GM18858 (cell line): Measurements from ENCODE around the gene PNPO.
"Not testable (repeated sequence)": the region's sequence is repeated elsewhere in the genome, so short reads cannot be mapped to it uniquely, and the experiment has no call there.

Experiments used
- ATAC-seq: cut with Tn5 transposase; IDR thresholded peaks from one replicate; pipeline ENCODE4 v1.9.1; 2021; ENCODE audit not compliant: unreplicated experiment

The PNPO gene

DNA sequence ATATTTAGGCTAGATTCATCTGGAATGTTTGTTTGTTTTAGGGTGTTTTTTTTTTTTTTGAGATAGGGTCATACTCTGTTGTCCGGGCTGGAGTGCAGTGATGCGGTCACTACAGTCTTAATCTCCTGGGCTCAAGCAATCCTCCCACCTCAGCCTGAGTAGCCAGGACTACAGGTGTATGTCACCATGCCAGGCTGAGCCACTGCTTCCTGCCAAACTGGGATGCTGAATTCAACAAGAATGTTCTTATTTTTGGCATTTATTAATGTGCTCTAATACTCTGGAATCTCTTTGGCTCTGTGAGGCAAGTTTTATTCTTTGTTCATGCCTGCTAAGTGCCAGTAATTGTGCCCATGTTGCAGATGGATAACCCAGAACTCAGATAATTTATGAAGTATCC is 23.8 kb upstream of the PNPO start:
- no peak for ATAC-seq

DNA sequence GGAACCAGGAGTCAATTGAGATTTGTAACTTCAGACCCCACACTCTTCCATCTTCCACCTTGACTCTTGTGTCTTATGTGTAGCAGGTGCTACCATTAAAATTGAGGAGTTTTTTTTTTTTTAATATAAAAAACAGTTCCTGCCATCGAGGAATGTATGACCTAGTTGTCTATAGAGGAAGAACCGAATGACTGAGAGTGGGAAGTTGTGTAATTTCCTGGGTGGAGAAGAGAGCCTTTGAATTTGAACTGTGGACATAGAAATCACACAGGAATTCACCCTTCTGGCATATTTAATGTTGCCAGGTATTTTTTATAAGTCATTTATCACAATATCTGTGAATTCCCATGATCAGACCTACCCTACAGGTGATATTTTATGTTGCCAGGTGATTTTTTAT is 23.4 kb upstream of the PNPO start:
- ATAC-seq, result no peak

DNA sequence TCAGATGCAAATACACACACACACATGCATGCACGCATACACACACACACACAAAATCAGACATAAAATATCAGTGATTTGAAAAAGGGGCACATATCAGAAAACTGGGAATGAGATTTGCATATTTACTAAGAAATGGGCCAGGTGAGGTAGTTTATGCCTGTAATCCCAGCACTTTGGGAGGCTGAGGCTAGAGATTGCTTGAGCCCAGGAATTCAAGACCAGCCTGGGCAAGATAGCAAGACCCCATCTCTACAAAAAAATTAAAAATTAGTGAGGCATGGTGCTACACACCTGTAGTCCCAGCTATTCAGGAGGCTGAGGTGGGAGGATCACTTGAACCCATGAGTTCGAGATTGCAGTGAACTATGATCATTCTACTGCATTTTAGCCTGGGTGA is 22.4 kb upstream of the PNPO start:
- no peak for ATAC-seq

DNA sequence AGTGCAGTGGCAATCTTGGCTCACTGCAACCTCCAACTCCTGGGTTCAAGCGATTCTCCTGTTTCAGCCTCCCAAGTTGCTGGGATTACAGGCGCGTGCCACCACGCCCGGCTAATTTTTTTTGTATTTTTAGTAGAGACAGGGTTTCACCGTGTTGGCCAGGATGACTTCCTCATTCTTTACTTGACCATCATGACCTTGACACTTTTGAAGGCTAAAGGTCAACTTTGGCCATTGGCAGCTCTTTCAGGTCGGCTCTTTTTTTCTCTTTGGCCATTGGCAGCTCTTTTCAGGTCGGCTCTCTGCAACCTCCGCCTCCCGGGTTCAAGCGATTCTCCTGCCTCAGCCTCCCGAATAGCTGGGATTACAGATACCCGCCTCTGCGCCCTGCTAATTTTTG is 21.5 kb upstream of the PNPO start:
- ATAC-seq, result not testable (repeated sequence)

DNA sequence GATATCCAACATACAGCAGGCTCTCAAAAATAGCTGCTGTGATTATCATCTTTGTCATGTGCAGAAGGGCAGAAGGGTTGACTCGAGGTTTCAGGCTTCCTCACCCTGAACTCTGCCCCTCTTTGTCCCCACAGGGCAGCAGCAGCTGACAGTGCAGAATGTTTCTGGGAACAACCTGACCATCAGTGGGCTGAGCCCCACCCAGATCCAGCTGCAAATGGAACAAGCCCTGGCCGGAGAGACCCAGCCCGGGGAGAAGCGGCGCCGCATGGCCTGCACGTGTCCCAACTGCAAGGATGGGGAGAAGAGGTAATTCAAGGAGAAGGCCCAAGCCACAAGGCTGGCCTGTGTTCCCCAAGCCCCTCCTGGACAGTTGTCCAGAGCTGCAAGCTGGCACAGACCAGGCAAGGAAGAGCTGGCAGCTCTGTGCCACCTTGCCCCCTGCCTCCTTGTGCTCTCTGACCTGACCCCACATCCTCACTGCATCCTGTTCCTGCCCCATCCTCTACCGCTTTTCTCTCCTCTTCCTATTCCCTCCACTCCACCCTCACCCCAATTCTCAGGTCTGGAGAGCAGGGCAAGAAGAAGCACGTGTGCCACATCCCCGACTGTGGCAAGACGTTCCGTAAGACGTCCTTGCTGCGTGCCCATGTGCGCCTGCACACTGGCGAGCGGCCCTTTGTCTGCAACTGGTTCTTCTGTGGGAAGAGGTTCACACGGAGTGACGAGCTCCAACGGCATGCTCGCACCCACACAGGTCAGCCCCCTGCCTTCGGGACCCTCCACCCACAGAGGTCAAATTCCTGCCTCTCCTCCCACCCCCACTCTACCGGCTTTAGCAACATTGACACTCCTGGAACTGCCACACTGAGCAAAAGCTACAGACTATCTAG is 16.3 kb upstream of the PNPO start:
- ATAC-seq, result no peak

DNA sequence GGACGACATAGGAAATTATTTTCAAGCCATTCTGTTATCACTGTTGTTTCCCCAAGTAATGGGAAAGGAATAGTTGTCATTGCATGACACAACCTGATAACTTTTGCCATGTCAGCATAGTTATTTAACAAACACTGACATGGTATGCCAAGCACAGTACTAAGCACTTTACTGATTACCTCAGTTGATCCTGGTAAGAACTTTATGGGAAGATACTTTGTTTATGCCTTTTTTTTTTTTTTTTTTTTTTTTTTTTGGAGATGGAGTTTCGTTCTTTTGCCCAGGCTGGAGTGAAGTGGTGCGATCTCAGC is 15.7 kb upstream of the PNPO start:
- ATAC-seq, result no peak

DNA sequence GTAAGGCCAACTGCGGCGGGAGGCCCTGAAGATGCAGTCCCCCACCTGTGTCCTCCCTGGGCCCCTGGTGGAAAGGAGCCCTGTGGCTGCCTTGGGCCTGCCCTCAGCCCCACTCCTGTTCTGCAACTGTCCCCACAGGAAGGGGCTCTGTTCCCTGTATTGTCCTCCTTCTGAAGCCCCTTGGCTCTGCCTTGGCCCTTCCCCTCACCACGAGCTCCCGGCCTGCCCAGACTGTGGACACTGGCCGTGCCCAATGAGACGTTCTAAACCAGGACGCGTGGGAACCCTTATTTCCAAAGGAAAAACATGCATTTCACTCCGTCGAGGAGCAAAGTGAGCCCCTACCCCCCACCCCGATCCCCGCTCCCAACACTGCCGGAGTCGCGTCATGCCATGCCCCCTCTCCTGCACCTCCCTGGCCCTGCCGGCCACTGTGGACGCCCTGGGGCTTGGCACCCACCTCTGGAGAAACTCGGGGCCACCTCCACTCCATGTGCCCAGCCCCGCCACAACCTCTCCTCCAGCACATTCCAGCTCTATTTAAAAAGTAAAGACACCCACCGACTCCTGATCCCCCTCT is 13.5 kb upstream of the PNPO start:
- no peak for ATAC-seq

DNA sequence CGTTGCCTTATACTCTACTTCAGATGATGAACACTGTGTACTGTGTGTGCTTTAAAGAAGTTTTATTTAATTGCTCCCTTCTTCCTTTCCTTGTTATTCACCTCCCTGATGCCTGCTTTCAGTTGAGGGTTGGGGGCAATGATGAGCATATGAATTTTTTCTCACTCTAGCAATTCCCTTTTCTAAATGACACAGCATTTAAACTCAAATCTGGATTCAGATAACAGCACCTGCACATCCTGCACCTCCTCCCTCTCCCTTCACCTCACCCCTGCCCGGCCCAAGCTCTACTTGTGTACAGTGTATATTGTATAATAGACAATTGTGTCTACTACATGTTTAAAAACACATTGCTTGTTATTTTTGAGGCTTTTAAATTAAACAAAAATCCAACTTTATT is 13.0 kb upstream of the PNPO start:
- no peak for ATAC-seq

DNA sequence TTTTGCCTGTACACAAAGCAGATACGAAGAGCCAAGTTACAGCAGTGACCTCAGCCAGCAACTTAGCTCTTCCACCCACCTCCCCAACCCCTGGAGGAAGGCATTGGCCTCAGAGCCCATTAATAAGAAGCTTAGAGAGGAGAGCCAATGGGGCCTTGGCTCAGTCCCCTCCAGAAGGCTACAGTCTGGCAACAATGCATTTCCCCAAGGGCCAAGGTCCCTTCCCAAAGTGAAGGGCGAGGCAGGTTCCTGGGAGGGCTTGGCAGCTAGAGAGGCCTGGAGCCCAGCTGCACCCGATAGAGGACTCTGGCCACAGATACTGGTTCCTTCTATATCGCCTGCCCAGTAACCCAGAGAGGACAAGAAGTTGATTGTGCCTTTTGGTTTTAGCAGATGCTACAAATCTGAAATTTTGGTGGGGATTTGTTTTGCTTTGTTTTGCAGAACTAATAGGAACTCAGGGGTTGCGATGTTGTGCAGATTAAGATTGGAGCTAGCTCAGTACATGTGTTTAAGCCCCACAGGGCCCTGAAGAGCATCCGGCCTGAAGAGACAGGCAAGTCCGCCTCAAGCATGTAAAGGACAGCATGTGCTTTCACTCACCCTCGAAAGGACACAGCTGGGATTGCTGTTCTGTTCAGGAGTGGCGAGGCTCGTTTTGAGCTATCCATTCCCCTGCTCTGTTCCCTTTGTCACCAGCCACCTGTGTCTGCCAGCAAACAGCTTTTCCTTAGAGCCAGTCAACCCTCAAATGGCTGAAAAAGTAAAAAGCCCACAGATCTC is 12.0 kb upstream of the PNPO start:
- no peak for ATAC-seq

DNA sequence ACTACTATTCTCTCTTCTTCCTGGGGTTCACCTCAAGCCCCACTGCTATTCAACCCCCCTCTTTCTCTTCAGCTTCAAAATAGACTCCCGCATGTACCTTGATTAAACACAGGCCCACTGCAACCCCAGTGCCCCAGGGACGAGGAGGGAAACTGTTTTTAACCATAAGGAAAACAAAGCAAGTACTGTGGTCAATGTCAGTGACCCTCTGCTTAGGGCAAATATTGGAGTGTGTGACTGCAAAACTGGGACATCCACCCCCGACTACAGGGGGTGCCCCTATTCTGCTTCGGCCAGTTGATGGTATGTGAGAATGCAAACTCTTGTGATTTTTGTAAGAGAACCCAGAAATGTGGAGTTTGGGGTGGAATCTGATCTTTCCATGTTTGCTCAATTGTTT is 9.5 kb upstream of the PNPO start:
- ATAC-seq, result no peak

DNA sequence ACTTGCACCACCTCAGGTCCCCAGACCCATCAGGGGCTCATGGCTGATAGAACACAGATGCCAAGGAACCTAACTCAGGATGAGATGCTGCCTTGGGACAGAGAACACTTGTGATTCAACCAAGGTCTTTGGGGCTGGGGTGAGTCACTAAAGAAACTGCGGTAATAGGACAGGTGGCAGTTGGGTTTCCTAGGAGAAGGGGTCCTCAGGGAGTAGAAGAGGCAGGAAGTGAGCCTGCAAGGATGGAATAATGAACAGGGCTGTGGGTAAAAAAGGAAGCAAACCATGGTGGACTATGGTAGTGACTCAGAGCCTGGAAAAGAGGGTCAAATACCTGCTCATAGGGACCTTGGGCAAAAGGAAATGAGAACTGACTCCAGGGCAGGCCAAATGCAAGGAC is 6.5 kb upstream of the PNPO start:
- ATAC-seq, result no peak

DNA sequence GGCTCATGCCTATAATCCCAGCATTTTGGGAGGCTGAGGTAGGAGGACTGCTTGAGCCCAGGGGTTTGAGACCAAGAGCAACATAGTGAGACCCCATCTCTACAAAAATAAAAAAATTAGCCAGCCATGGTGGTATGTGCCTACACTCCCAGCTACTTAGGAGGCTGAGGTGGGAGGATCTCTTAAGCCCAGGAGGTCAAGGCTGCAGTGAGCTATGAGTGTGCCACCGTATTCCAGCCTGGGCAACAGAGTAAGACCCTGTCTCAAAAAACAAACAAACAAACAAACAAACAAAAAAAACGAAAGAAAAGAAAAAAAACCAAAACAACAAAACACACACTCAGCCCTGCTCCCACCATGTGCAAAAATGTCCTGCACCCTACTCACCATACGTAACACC is 5.9 kb upstream of the PNPO start:
- ATAC-seq, result not testable (repeated sequence)

DNA sequence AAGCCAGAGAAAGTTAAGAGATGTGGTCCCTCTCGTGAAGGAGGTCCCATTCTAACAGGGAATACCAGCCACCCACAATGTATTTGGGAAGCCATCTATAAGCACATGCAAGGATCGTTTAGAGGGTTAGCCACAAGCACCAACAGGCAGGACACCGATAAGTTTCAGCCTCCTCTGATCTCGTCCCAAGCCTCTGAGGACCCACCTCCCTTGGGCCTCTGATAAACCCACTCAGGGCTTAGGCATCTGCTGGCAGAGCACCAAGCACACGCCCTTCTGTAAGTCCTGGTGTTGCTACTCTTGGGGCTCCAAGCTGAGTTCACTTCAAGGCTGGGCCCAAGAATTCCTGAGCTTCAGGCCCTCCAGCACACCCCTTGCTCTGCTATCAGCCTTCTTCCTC is 5.4 kb upstream of the PNPO start:
- ATAC-seq, result no peak

DNA sequence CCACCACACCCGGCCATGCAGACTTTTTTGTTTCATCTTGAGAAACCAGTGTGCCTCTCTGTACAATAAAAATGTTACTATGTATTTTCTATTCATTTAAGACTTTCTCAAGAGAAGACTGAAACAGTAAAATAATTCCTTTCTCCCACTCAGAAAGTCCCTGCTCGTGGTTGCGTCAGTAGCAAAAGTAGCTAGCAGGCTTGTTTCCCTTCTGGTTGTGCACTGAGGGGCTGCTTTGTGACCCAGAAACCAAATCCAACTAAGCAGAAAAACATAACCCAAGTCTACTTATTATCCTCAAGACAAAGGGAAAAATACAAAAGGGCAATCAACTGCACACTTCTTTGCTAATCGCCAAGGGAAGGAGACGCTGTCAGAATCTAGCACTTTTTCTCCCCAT is 3.4 kb upstream of the PNPO start:
- ATAC-seq, result no peak

DNA sequence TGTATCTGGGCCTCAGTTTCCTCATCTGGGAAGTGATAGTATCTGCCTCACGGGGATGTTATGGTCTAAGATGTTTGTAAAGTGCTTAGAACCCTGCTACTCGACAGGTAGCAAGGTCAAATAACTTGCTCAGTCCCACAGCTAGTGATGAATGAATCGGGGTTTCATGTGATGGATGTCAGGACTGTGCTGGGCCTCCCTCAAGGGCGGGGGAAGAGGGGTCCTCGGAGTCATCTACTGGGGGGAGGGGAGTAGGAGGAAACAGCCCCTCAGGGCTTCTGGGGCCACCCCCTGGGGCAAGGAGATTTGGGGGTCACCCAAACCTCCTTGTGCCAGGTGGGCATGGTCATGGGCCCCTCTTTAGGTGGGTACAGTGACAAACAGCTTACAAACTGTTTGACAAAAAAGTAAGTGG is 732 bp downstream of the PNPO start:
- ATAC-seq, result no peak

DNA sequence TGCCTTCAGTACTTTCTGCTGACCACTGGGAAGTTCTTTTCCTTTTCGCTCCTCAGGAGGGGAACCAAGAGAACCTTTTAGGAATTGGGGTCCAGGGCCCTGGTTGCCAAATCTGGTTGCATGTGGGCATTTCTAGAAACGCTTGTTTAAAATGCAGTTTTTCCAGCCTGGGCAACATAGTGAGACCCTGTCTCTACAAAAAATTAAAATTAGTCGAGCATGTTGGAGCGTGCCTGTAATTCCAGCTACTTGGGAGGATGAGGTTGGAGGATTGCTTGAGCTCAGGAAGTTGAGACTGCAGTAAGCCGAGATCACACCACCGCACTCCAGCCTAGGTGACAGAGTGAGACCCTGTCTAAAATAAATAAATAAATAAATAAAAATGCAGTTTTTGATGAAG is 1.2 kb downstream of the PNPO start:
- no peak for ATAC-seq

DNA sequence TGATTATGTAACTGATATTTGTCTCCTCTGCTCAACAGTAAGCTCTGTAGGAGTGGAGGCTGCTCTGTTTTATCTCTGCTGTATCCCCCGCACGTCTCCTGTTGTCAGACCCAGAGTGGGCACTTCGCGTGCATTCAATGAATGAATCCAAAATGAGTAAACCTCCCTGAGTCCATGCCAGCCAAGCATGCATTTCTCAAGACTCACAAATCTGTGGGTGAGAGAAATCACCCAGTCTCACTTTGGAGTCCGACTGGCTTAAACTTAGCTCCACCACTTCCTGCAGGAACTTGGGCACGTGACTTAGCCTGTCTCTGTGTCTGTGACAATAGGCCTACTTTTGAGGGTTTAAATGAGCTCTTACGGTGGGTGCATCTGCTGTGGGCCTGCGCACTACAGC is 3.7 kb downstream of the PNPO start:
- ATAC-seq, result no peak

DNA sequence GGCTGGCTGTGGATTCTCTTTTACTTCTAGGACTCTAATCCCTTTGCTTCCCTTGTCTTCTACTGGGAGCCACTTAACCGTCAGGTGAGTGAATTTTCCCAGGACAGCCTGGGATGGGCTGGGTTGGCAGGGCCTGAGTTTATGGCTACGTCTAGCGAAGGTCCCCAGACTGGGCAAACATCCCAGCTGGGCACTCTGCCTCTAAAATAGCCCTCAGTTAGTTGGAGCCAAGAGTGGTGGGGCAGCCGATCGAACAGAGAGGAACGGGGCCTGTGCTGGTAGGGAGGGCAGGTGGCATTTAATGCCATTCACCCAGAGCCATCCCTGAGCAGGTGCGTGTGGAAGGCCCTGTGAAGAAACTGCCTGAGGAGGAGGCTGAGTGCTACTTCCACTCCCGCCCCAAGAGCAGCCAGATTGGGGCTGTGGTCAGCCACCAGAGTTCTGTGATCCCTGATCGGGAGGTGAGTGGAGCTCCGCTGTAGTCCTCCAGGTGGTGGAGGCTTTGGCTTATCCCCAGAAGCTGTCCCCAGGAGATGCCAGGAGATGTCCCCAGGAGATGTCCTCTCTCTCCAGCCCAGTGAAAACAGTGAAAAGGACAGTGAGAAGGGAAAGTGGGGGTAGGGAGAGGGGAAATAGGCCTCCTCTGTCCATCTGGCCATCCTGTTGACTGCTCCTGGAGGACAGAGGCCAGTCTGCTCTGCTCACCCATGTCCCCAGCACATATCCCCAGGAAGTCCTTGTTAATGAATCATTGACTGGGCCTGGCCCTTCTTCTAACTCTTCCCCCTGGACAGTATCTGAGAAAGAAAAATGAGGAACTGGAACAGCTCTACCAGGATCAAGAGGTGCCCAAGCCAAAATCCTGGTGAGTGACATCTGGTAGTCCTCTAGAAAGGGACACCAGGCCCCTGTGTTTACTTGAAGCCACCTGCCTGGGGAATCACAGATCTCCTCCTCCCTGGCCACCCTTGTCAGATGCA is 4.4 kb downstream of the PNPO start:
- ATAC-seq, result no peak

DNA sequence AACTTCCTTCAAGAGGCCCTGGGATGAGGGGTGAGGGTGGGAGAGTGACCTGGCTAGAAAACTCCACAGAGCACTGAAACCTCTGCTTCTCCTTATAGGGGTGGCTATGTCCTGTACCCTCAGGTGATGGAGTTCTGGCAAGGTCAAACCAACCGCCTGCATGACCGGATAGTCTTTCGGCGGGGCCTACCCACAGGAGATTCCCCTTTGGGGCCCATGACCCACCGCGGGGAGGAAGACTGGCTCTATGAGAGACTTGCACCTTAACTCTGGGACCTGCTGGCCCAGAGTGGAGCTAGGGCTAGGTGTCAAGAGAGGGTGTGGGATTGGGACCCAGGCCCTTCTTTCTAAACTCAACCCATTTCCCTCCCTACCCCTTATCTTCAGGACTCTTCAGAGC is 5.1 kb downstream of the PNPO start:
- ATAC-seq, result no peak

DNA sequence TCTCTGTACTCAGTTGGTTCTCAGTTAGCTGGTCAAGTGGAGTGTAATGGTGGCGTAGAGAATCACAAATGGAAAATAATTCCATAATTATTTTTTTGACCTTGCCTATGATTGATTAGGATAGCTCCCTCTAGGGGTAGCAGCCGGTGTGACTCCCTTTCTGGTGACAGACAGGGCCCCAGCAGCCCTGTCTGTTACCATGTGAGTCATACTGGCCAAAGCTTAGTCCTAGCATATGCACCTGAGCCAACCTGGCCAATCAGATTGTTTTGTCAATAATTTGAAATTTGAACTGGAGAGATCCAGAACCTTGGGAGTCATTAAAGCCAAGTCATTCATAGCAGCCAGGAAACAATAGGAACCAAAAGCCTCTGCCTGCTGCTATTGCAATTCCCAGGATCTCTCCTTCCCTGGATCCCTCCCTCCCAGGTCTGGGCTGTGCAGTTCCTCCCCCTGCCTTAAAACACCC is 5.6 kb downstream of the PNPO start:
- ATAC-seq, result peak; percentile 38

DNA sequence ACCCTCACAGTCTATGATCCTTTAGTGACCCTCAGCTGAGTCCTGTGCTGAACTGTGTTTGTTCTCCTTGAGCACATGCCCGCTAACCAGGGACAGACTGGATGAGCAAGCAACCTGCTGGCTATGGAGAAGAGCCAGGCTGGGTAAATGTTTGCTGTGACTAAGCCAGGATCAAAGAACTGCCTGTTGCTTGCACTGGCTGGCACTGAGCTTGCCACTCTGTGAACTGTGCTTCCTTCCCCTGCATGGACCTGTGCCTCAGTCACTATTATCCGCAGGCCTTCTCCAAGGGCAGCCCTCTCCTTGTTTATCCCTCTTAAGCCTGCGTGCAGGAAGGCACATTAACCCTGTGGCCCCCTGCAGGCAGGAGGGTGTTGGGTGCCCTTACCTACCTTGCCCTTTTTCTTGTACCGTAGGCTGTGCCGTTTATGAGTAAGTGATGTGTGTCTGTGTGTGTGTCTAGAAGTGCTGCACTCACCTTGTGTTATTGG is 7.4 kb downstream of the PNPO start:
- no peak for ATAC-seq
